OCI-LY3 (cell line): ENCODE data around the gene SERGEF.

Experiments
- H2AFZ ChIP-seq: fragments of 200-600, 300-600 bp; shearing (Covaris generic); 2 replicates; pipeline ENCODE4 v1.6.0; 2014; ENCODE audit warnings: antibody characterized with exemption, low read depth, low read length
- H3K27ac ChIP-seq: fragments of 200-600, 300-600 bp; sonication (generic); 2 replicates; pipeline ENCODE4 v1.5.1; 2014; ENCODE audit warnings: mild to moderate bottlenecking, low read length, moderate library complexity, mixed read lengths
- H3K27me3 ChIP-seq: fragments of 200-600, 300-600 bp; sonication (generic); 2 replicates; pipeline ENCODE4 v1.6.1; 2014; ENCODE audit warnings: low read depth, low read length, mixed read lengths
- H3K36me3 ChIP-seq: fragments of 200-600, 300-600 bp; sonication (generic); replicated peaks from 2 replicates; pipeline ENCODE3; 2014; ENCODE audit warnings: low read depth, low read length, mixed read lengths
- H3K4me1 ChIP-seq: fragments of 300-600, 200-600 bp; sonication (generic); 2 replicates; pipeline ENCODE4 v1.6.1; 2014; ENCODE audit warnings: low read length, mixed read lengths
- H3K4me2 ChIP-seq: fragments of 200-600, 300-600 bp; sonication (generic); 2 replicates; pipeline ENCODE4 v1.6.1; 2014; ENCODE audit warnings: low read length, mixed read lengths
- H3K4me3 ChIP-seq: fragments of 300-600, 200-600 bp; sonication (generic); 2 replicates; pipeline ENCODE4 v1.5.1; 2014; ENCODE audit warnings: antibody characterized with exemption, mild to moderate bottlenecking, low read length, moderate library complexity
- H3K79me2 ChIP-seq: fragments of 300-600, 200-600 bp; shearing (Covaris generic); 2 replicates; pipeline ENCODE4 v1.6.1; 2014; ENCODE audit warnings: mild to moderate bottlenecking, low read length, mixed read lengths
- H3K9ac ChIP-seq: fragments of 300-600, 200-600 bp; shearing (Covaris generic); 2 replicates; pipeline ENCODE4 v1.6.0; 2014; ENCODE audit warnings: mild to moderate bottlenecking, low read length, moderate library complexity
- H3K9me3 ChIP-seq: fragments of 200-600, 300-600 bp; shearing (Covaris generic); 2 replicates; pipeline ENCODE4 v1.6.1; 2014; ENCODE audit warnings: low read length, mixed read lengths; ENCODE audit not compliant: insufficient read depth
- H4K20me1 ChIP-seq: fragments of 200-600, 300-600 bp; sonication (generic); 2 replicates; pipeline ENCODE4 v1.6.1; 2016; ENCODE audit warnings: low read length, mixed read lengths; ENCODE audit not compliant: insufficient read depth
- CTCF ChIP-seq: fragments of 200-600, 300-600 bp; sonication (generic); IDR thresholded peaks from 2 replicates; pipeline ENCODE4 v1.5.1; 2014; ENCODE audit warnings: antibody characterized with exemption, low read length, low read depth
- EZH2phosphoT487 ChIP-seq: fragments of 200-600 bp; shearing (Covaris generic); IDR thresholded peaks from 2 replicates; pipeline ENCODE4 v1.6.1; 2018; ENCODE audit warnings: antibody characterized with exemption, mixed run types, low read depth

The SERGEF gene

GRCh38 chr11:17921659-17922415 lies 91.0 kb downstream of the SERGEF start:
- Histone ChIP-seq H3K9ac (no peak overlapping the region), H3K36me3 (no peaks in the 10 kb centered on the region), H2AFZ (no peak overlapping the region), H3K4me3 (no peak overlapping the region), H3K27me3 (no peaks in the 10 kb centered on the region), H3K79me2 (no peaks in the 10 kb centered on the region), H3K4me1 (no peaks in the 10 kb centered on the region), H4K20me1 (no peaks in the 10 kb centered on the region), H3K27ac (no peak overlapping the region), H3K4me2 (no peak overlapping the region), H3K9me3 (no peaks in the 10 kb centered on the region)
- TF ChIP-seq EZH2phosphoT487 = no peak
- no peak for TF ChIP-seq CTCF

DNA sequence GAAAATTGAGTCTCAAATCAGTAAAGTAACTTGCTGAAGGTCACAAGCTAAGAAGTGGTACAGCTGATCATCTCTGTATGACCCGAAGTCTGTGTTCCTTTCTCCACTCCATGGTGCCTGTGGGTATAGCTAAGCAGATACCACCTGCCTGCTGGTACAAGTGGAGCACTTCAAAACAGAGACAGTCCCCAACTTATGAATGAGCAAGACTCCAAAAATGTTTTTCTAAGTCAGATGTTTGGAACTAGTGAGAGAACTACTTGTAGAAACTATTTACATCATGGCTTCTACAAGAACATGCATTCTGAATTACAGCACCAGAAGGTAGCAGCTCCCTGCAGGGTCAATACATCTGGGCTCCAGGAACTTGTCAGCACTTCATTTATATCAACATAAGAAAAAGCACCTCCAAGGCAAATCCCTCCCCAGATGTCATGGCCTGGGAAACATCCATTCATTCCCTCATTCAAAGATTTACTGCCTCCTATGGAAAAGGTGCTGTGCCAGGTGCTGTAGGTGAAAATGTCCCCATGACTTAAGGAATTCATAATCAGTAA lies 94.7 kb downstream of the SERGEF start:
- H3K36me3 ChIP-seq = no peaks in the 10 kb centered on the region
- no peak overlapping the region for H3K4me3 ChIP-seq
- no peak overlapping the region for H3K9ac ChIP-seq
- H3K9me3 ChIP-seq = no peaks in the 10 kb centered on the region
- TF ChIP-seq CTCF (no peak), EZH2phosphoT487 (no peak)
- H2AFZ ChIP-seq = no peak overlapping the region
- no peaks in the 10 kb centered on the region for H4K20me1 ChIP-seq
- no peak overlapping the region for H3K4me2 ChIP-seq
- no peaks in the 10 kb centered on the region for H3K79me2 ChIP-seq
- no peaks in the 10 kb centered on the region for H3K27me3 ChIP-seq
- no peak overlapping the region for H3K27ac ChIP-seq
- no peaks in the 10 kb centered on the region for H3K4me1 ChIP-seq

GRCh38 chr11:17917556-17917955 lies 95.3 kb downstream of the SERGEF start:
- H4K20me1 ChIP-seq = no peaks in the 10 kb centered on the region
- H3K4me2 ChIP-seq = no peak overlapping the region
- no peak overlapping the region for H3K27ac ChIP-seq
- H3K4me3 ChIP-seq = no peak overlapping the region
- no peaks in the 10 kb centered on the region for H3K27me3 ChIP-seq
- H3K36me3 ChIP-seq = no peaks in the 10 kb centered on the region
- no peak overlapping the region for H2AFZ ChIP-seq
- TF ChIP-seq EZH2phosphoT487 = no peak
- TF ChIP-seq CTCF = no peak
- H3K4me1 ChIP-seq = no peaks in the 10 kb centered on the region
- no peaks in the 10 kb centered on the region for H3K79me2 ChIP-seq
- H3K9ac ChIP-seq = no peak overlapping the region
- H3K9me3 ChIP-seq = no peaks in the 10 kb centered on the region

DNA sequence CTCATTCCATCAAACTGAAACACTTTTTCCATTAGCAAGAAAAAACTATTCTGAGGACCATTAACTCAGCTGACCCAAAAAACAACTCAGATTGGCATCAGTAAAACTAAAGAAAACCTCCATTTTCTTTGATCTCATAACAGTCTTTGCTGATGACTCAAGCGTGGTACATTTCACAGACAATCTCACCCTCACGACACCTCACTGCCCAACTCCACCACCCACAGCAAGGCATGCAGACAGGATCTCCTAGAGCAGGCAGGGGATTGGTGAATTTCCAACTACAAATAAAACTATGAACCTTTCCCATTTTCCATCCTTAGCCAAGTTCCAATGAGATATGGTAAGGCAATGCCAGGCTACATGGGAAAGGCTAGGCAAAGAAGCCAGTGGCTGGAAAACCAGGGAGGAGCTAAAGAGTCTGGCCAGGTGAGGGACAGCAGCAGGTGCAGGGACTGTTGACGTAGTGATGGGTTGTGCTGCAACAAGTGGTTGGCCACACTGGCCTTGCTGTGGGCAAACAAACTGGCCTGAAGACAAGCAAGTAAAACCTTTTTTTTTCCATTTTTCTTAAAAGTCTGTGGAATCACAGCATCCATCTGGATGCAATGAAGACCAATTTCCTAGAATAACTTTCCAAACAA lies 97.2 kb downstream of the SERGEF start:
- Histone ChIP-seq H3K9ac (no peak overlapping the region), H3K27ac (no peak overlapping the region), H3K9me3 (no peaks in the 10 kb centered on the region), H3K27me3 (no peaks in the 10 kb centered on the region), H3K4me1 (no peaks in the 10 kb centered on the region), H3K79me2 (no peaks in the 10 kb centered on the region), H3K4me3 (no peak overlapping the region), H4K20me1 (0 out of 2 replicates have a peak, but pooled peaks cover 3% of the 10 kb centered on the region), H2AFZ (no peak overlapping the region), H3K36me3 (no peaks in the 10 kb centered on the region), H3K4me2 (no peak overlapping the region)
- TF ChIP-seq CTCF = no peak
- TF ChIP-seq EZH2phosphoT487 = no peak
